Endothelial cell of umbilical vein (primary cell): Measurements from ENCODE around the gene ARHGEF38. TPM values are rescaled to one million over a fixed set of nuclear protein-coding genes. Genes with fewer than 3 reads are reported as not detected.

Source experiments
- BruUV-seq: library from RNA; stranded (reverse); fragments of 400-500 nt; replicated peaks from 2 replicates; lab custom pipeline; 2021; lab: Mats Ljungman, UMichigan
- CTCF ChIA-PET: fragments of 300-600, 350-600 bp; sonication (Branson Sonifier 250); formaldehyde crosslinking; loops from one replicate; lab custom pipeline; 2021; ENCODE audit warnings: antibody characterized with exemption, inconsistent platforms; lab: Charles Lee
- POLR2A ChIA-PET: fragments of 300-600, 350-600 bp; sonication (Branson Sonifier 250); formaldehyde crosslinking; loops from one replicate; lab custom pipeline; 2021; ENCODE audit warnings: antibody characterized with exemption, inconsistent platforms; lab: Charles Lee
- DNase-seq: peaks from one replicate; pipeline ENCODE4 v3.0.0-alpha.2; 2011; ENCODE audit warnings: low read depth, low spot score
- FAIRE-seq: peaks from 2 replicates; lab custom pipeline; 2011; peaks lifted over from hg19 to GRCh38; lab: Jason Lieb, UNC
- H2AFZ ChIP-seq: 2 replicates; pipeline ENCODE4 v1.6.0; 2012; ENCODE audit warnings: low read depth, low read length, control low read depth, inconsistent platforms
- H3K27ac ChIP-seq: 2 replicates; pipeline ENCODE4 v1.5.1; 2011; ENCODE audit warnings: low read depth, mild to moderate bottlenecking, control low read depth, low read length, moderate library complexity; ENCODE audit not compliant: insufficient read depth
- H3K27me3 ChIP-seq, 2 experiments: 2 replicates each; pipeline versions ENCODE4 v1.6.0 to v1.6.1; 2011; ENCODE audit warnings: low read length in 2 of 2, mixed read lengths in 1 of 2; ENCODE audit not compliant: control insufficient read depth in 2 of 2, insufficient read depth in 2 of 2
- H3K36me3 ChIP-seq, 2 experiments: 2 replicates in 1 of 2; 3 replicates in 1 of 2; pipeline ENCODE4 v1.5.1; 2011; ENCODE audit warnings: low read length in 2 of 2, mild to moderate bottlenecking in 1 of 2, moderate library complexity in 1 of 2; ENCODE audit not compliant: control insufficient read depth in 2 of 2, insufficient read depth in 2 of 2; ENCODE audit errors: extremely low read depth in 1 of 2
- H3K4me1 ChIP-seq: 3 replicates; pipeline ENCODE4 v1.5.1; 2011; ENCODE audit warnings: mild to moderate bottlenecking, low read length; ENCODE audit not compliant: control insufficient read depth, insufficient read depth; ENCODE audit errors: extremely low read depth
- H3K4me2 ChIP-seq: 2 replicates; pipeline ENCODE4 v1.6.1; 2011; ENCODE audit warnings: low read length, control low read depth, mixed read lengths; ENCODE audit not compliant: insufficient read depth
- H3K4me3 ChIP-seq, 3 experiments: fragments of 200-600 bp in 1 of 3; sonication (generic), shearing (Covaris generic) in 1 of 3; replicated peaks in 1 of 3; 2 replicates each; pipeline ENCODE4 v1.5.1; 2011 to 2016; ENCODE audit warnings: control low read depth in 3 of 3, low read length in 3 of 3, mild to moderate bottlenecking in 2 of 3, inconsistent platforms in 1 of 3, low read depth in 1 of 3, moderate library complexity in 1 of 3; ENCODE audit not compliant: insufficient read depth in 1 of 3
- H3K79me2 ChIP-seq: 2 replicates; pipeline ENCODE4 v1.6.0; 2012; ENCODE audit warnings: low read length, inconsistent platforms; ENCODE audit not compliant: control insufficient read depth, insufficient read depth
- H3K9ac ChIP-seq: replicated peaks from 2 replicates; pipeline ENCODE3; 2011; ENCODE audit warnings: low read length, control low read depth; ENCODE audit not compliant: insufficient read depth; ENCODE audit errors: extremely low read depth
- H3K9me1 ChIP-seq: replicated peaks from 3 replicates; pipeline ENCODE4 v1.6.0; 2011; ENCODE audit warnings: mild to moderate bottlenecking, low read length; ENCODE audit not compliant: control insufficient read depth, insufficient read depth; ENCODE audit errors: extremely low read depth
- H3K9me3 ChIP-seq: replicated peaks from 2 replicates; pipeline ENCODE4 v1.5.1; 2012; ENCODE audit warnings: low read length, inconsistent platforms; ENCODE audit not compliant: control insufficient read depth, insufficient read depth
- H4K20me1 ChIP-seq: replicated peaks from 2 replicates; pipeline ENCODE3; 2011; ENCODE audit warnings: mild to moderate bottlenecking, low read length; ENCODE audit not compliant: control insufficient read depth, insufficient read depth; ENCODE audit errors: extremely low read depth
- CTCF ChIP-seq, 2 donors: IDR thresholded peaks; 1 replicate in 1 of 2; 2 replicates in 1 of 2; pipeline ENCODE4 v1.5.1; 2011; ENCODE audit warnings: low read length in 2 of 2, mild to moderate bottlenecking in 2 of 2, moderate library complexity in 2 of 2, control low read depth in 1 of 2, inconsistent platforms in 1 of 2, low read depth in 1 of 2; ENCODE audit not compliant: insufficient read depth in 1 of 2; ENCODE audit errors: extremely low read depth in 1 of 2
- EZH2 ChIP-seq: IDR thresholded peaks from 2 replicates; pipeline ENCODE4 v1.6.1; 2012; ENCODE audit warnings: borderline replicate concordance, low read depth, mild to moderate bottlenecking, moderate library complexity, low read length, inconsistent platforms; ENCODE audit not compliant: severe bottlenecking
- FOS ChIP-seq: IDR thresholded peaks from 2 replicates; pipeline ENCODE4 v1.6.1; 2011; ENCODE audit warnings: mild to moderate bottlenecking, low read length, moderate library complexity, borderline replicate concordance; ENCODE audit not compliant: insufficient read depth
- GATA2 ChIP-seq: IDR thresholded peaks from 2 replicates; pipeline ENCODE4 v1.7.0; 2011; ENCODE audit warnings: low read depth, mild to moderate bottlenecking, moderate library complexity, mixed read lengths, low read length; ENCODE audit not compliant: insufficient read length, insufficient read depth
- JUN ChIP-seq: IDR thresholded peaks from 2 replicates; pipeline ENCODE4 v1.6.1; 2011; ENCODE audit warnings: borderline replicate concordance, low read depth; ENCODE audit not compliant: insufficient read length, insufficient read depth
- MAX ChIP-seq: IDR thresholded peaks from 2 replicates; pipeline ENCODE4 v1.6.1; 2011; ENCODE audit not compliant: insufficient read depth, insufficient read length
- MYC ChIP-seq: IDR thresholded peaks from one replicate; pipeline ENCODE4 v1.6.1; 2011; ENCODE audit warnings: mild to moderate bottlenecking, low read depth, low read length
- POLR2A ChIP-seq: IDR thresholded peaks from 2 replicates; pipeline ENCODE4 v1.6.1; 2012; ENCODE audit warnings: low read depth, mild to moderate bottlenecking, control low read depth, low read length
- POLR2AphosphoS5 ChIP-seq: IDR thresholded peaks from 2 replicates; pipeline ENCODE4 v1.6.1; 2012; ENCODE audit warnings: low read depth, mild to moderate bottlenecking, control low read depth, low read length, moderate library complexity; ENCODE audit not compliant: insufficient read depth
- dilution Hi-C: fragments of 300-500 bp; cut with MboI; formaldehyde crosslinking; loops from one replicate; pipeline ENCODE4 v1.15.0; 2019; ENCODE audit warnings: low sequenced_read_pairs; ENCODE audit not compliant: extremely low pct_ligation_motif_present
- intact Hi-C: fragments of 100-400 bp; cut with micrococcal nuclease; formaldehyde crosslinking; loops from one replicate; pipeline ENCODE4 v1.10.0; 2022
- polyA plus RNA-seq, 4 experiments: library from polyadenylated mRNA; depleted of rRNA in 3 of 4; stranded (reverse) in 3 of 4; unstranded in 1 of 4; fragments of >200 nt; gene quantifications; 2 replicates each; pipeline versions ENCODE4 v1.2.1 to v1.2.3, GENCODE V29; 2011 to 2012; ENCODE audit warnings: missing spikeins in 1 of 4
- total RNA-seq: library from RNA; stranded (reverse); gene quantifications from 2 replicates; pipeline ENCODE4 v1.2.3, GENCODE V29; 2021

Gene ARHGEF38
- total and polyA plus RNA-seq, 2 donors (not counting 3 experiments of a cell fraction or from before 2014, with no cell fraction given) = not detected

GRCh38 chr4:105626846-105627245, 74.4 kb downstream of the ARHGEF38 start:
- Histone ChIP-seq H3K27me3 (no peaks in the 10 kb centered on the region), H3K4me1 (no peaks in the 10 kb centered on the region), H3K79me2 (no peaks in the 10 kb centered on the region), H2AFZ (no peak overlapping the region), H3K9me1 (no peaks in the 10 kb centered on the region), H3K9ac (no peak overlapping the region), H3K9me3 (no peaks in the 10 kb centered on the region), H3K36me3 (no peaks in the 10 kb centered on the region), H3K4me2 (no peak overlapping the region), H3K27ac (no peak overlapping the region), H4K20me1 (no peaks in the 10 kb centered on the region), H3K4me3 (no peak overlapping the region)
- BruUV-seq = no TSS peak
- POLR2A ChIA-PET = no interaction called here
- FAIRE-seq = no peak
- CTCF ChIA-PET = no interaction called here
- dilution Hi-C loops = no loop called here
- no peak for DNase-seq
- TF ChIP-seq MYC (no peak), GATA2 (no peak), MAX (no peak), POLR2AphosphoS5 (no peak), JUN (no peak), POLR2A (no peak), FOS (no peak), EZH2 (no peak), CTCF (IDR thresholded peaks at IDR 0.05; ENCODE audit: extremely low read depth in 1 of 2, insufficient read depth in 1 of 2, low read depth in 1 of 2, low read length in 2 of 2) (no peak)
- intact Hi-C loops = no loop called here
